ENCODE data around the gene ARL16. TPM values are rescaled to one million over a fixed set of nuclear protein-coding genes. Genes with fewer than 3 reads are reported as not detected.
A peak's percentile ranks its signal among the peaks of the same experiment; 100 is the strongest.

ARL16 gene
- total RNA-seq, 2 experiments from 2014 or later, result 17.9 to 19.2 TPM

GRCh38 chr17:81715107-81715871 is 31.7 kb upstream of the ARL16 start:
- Mint-ChIP-seq H3K4me1 (peaks cover 15% of the 10 kb centered on the region), H3K27ac (no peak overlapping the region), H3K36me3 (peaks cover 5% of the 10 kb centered on the region), H3K4me3 (no peak overlapping the region), H3K9me3 (no peaks in the 10 kb centered on the region), H3K27me3 (no peaks in the 10 kb centered on the region)
- no peak for DNase-seq

- no peak for DNase-seq
- no peak overlapping the region for H3K27ac Mint-ChIP-seq
- no peaks in the 10 kb centered on the region for H3K9me3 Mint-ChIP-seq
- peaks cover 21% of the 10 kb centered on the region for H3K4me1 Mint-ChIP-seq
- peaks cover 9% of the 10 kb centered on the region for H3K36me3 Mint-ChIP-seq
- H3K4me3 Mint-ChIP-seq, result no peak overlapping the region
- no peaks in the 10 kb centered on the region for H3K27me3 Mint-ChIP-seq
Observed at GRCh38 chr17:81714412-81715106, 31.0 kb upstream of the ARL16 start.

GRCh38 chr17:81713556-81714411 is 30.2 kb upstream of the ARL16 start:
- H3K36me3 Mint-ChIP-seq, result peaks cover 8% of the 10 kb centered on the region
- H3K27ac Mint-ChIP-seq, result no peak overlapping the region
- H3K4me3 Mint-ChIP-seq, result peak overlapping the region; percentile 90
- H3K9me3 Mint-ChIP-seq, result no peaks in the 10 kb centered on the region
- no peak for DNase-seq
- H3K27me3 Mint-ChIP-seq, result no peaks in the 10 kb centered on the region
- peaks cover 24% of the 10 kb centered on the region for H3K4me1 Mint-ChIP-seq

- DNase-seq, result no peak
Observed at GRCh38 chr17:81713004-81713555, 29.5 kb upstream of the ARL16 start.

GRCh38 chr17:81712468-81713003 is 28.9 kb upstream of the ARL16 start:
- peaks cover 8% of the 10 kb centered on the region for H3K36me3 Mint-ChIP-seq
- no peaks in the 10 kb centered on the region for H3K9me3 Mint-ChIP-seq
- H3K4me3 Mint-ChIP-seq, result peak overlapping the region; percentile 90
- no peaks in the 10 kb centered on the region for H3K27me3 Mint-ChIP-seq
- H3K27ac Mint-ChIP-seq, result peak overlapping the region; percentile 85
- H3K4me1 Mint-ChIP-seq, result peaks cover 25% of the 10 kb centered on the region
- no peak for DNase-seq

More at GRCh38 chr17:81713004-81713555, 29.5 kb upstream of the ARL16 start:
- peak overlapping the region; percentile 85 for H3K27ac Mint-ChIP-seq
- no peaks in the 10 kb centered on the region for H3K27me3 Mint-ChIP-seq
- peaks cover 8% of the 10 kb centered on the region for H3K36me3 Mint-ChIP-seq
- peak overlapping the region; percentile 90 for H3K4me3 Mint-ChIP-seq
- no peaks in the 10 kb centered on the region for H3K9me3 Mint-ChIP-seq
- peaks cover 25% of the 10 kb centered on the region for H3K4me1 Mint-ChIP-seq

- peak; percentile 91 for DNase-seq
- Mint-ChIP-seq H3K36me3 (peaks cover 11% of the 10 kb centered on the region), H3K4me3 (peak within 1 kb of the TSS; percentile 90), H3K9me3 (no peaks in the 10 kb centered on the region), H3K27ac (peak within 1 kb of the TSS; percentile 85), H3K27me3 (no peaks in the 10 kb centered on the region), H3K4me1 (peaks cover 25% of the 10 kb centered on the region)
Observed at GRCh38 chr17:81711814-81712467, 28.3 kb upstream of the ARL16 start, which contains the start of gene SLC25A10. SLC25A10 (plus strand) TSS chr17:81712284; CDS start chr17:81712427, 143 bp downstream.

GRCh38 chr17:81710514-81711308 is 27.1 kb upstream of the ARL16 start:
- Mint-ChIP-seq H3K9me3 (no peaks in the 10 kb centered on the region), H3K27ac (peak overlapping the region; percentile 77), H3K27me3 (no peaks in the 10 kb centered on the region), H3K4me3 (peak overlapping the region; percentile 78), H3K36me3 (peaks cover 20% of the 10 kb centered on the region), H3K4me1 (peaks cover 28% of the 10 kb centered on the region)
- DNase-seq, result peak; percentile 40

GRCh38 chr17:81708739-81709185 is 25.2 kb upstream of the ARL16 start:
- H3K27ac Mint-ChIP-seq, result no peak overlapping the region
- peaks cover 34% of the 10 kb centered on the region for H3K36me3 Mint-ChIP-seq
- no peaks in the 10 kb centered on the region for H3K27me3 Mint-ChIP-seq
- peaks cover 40% of the 10 kb centered on the region for H3K4me1 Mint-ChIP-seq
- no peaks in the 10 kb centered on the region for H3K9me3 Mint-ChIP-seq
- no peak overlapping the region for H3K4me3 Mint-ChIP-seq
- DNase-seq, result no peak

GRCh38 chr17:81707725-81708646 is 24.4 kb upstream of the ARL16 start:
- peaks cover 36% of the 10 kb centered on the region for H3K4me1 Mint-ChIP-seq
- no peaks in the 10 kb centered on the region for H3K27me3 Mint-ChIP-seq
- peaks cover 36% of the 10 kb centered on the region for H3K36me3 Mint-ChIP-seq
- H3K27ac Mint-ChIP-seq, result no peak overlapping the region
- no peaks in the 10 kb centered on the region for H3K9me3 Mint-ChIP-seq
- no peak for DNase-seq
- H3K4me3 Mint-ChIP-seq, result no peak overlapping the region

- peaks cover 41% of the 10 kb centered on the region for H3K36me3 Mint-ChIP-seq
- peaks cover 36% of the 10 kb centered on the region for H3K4me1 Mint-ChIP-seq
- DNase-seq, result no peak
- no peak overlapping the region for H3K27ac Mint-ChIP-seq
- no peaks in the 10 kb centered on the region for H3K27me3 Mint-ChIP-seq
- no peaks in the 10 kb centered on the region for H3K9me3 Mint-ChIP-seq
- H3K4me3 Mint-ChIP-seq, result no peak overlapping the region
Observed at GRCh38 chr17:81706757-81707624, 23.4 kb upstream of the ARL16 start.

GRCh38 chr17:81706232-81706611 is 22.6 kb upstream of the ARL16 start:
- peaks cover 47% of the 10 kb centered on the region for H3K36me3 Mint-ChIP-seq
- peak overlapping the region; percentile 10 for H3K4me3 Mint-ChIP-seq
- no peak for DNase-seq
- H3K4me1 Mint-ChIP-seq, result peaks cover 41% of the 10 kb centered on the region
- H3K27ac Mint-ChIP-seq, result peak overlapping the region; percentile 8
- H3K9me3 Mint-ChIP-seq, result no peaks in the 10 kb centered on the region
- no peaks in the 10 kb centered on the region for H3K27me3 Mint-ChIP-seq
